Right atrium auricular region (tissue), 2 donors: ENCODE results near the gene MYO9B. TPM values are rescaled to one million over a fixed set of nuclear protein-coding genes. Genes with fewer than 3 reads are reported as not detected.
"Not testable (repeated sequence)": the region's sequence is repeated elsewhere in the genome, so short reads cannot be mapped to it uniquely, and the experiment has no call there.

Source experiments
- DNase-seq: peaks from one replicate; pipeline ENCODE4 v3.0.0-alpha.2; 2019; ENCODE audit warnings: low spot score
- H3K27ac ChIP-seq, 2 donors: fragments of 200-600 bp; sonication (generic); 1 replicate in 1 of 2; 2 replicates in 1 of 2; pipeline ENCODE4 v1.5.1; 2016 to 2019
- H3K27me3 ChIP-seq, 2 donors: fragments of 200-600 bp; sonication (generic); one replicate each; pipeline versions ENCODE4 v1.5.1 to v1.6.0; 2017 to 2019
- H3K36me3 ChIP-seq: fragments of 200-600 bp; sonication (generic); one replicate; pipeline ENCODE4 v1.5.1; 2016
- H3K4me1 ChIP-seq, 2 donors: fragments of 200-600 bp; sonication (generic); one replicate each; pipeline versions ENCODE4 v1.5.1 to v1.6.0; 2017 to 2019
- H3K4me3 ChIP-seq, 2 donors: fragments of 200-600 bp; sonication (generic); 1 replicate in 1 of 2; 2 replicates in 1 of 2; pipeline ENCODE4 v1.5.1; 2017 to 2019; ENCODE audit warnings: mild to moderate bottlenecking in 1 of 2, moderate library complexity in 1 of 2
- H3K9me3 ChIP-seq, 2 donors: fragments of 200-600 bp; sonication (generic); one replicate each; pipeline ENCODE4 v1.5.1; 2019
- CTCF ChIP-seq, 2 donors: fragments of 200-600 bp; sonication (generic); IDR thresholded peaks; one replicate each; pipeline ENCODE4 v1.5.1; 2019; ENCODE audit warnings: antibody characterized with exemption in 2 of 2
- total RNA-seq, 2 donors: library from RNA; depleted of rRNA; stranded (reverse); fragments of >200 nt; gene quantifications; one replicate each; pipeline ENCODE4 v1.1.0, GENCODE V29; 2016

The MYO9B gene
- total RNA-seq, 2 donors from 2014 or later, result 25.4 to 40.8 TPM

GRCh38 chr19:17180997-17181702 is 105.6 kb downstream of the MYO9B start:
- DNase-seq, result no peak
- Histone ChIP-seq H3K9me3 (no peaks in the 10 kb centered on the region), H3K27ac (no peak overlapping the region), H3K4me3 (no peak overlapping the region), H3K4me1 (no peaks in the 10 kb centered on the region), H3K27me3 (no peaks in the 10 kb centered on the region), H3K36me3 (peaks cover 56% of the 10 kb centered on the region)
- TF ChIP-seq CTCF (IDR thresholded peaks at IDR 0.05), result no peak

- no peaks in the 10 kb centered on the region for H3K27me3 ChIP-seq
- no peak overlapping the region for H3K4me3 ChIP-seq
- no peak overlapping the region for H3K27ac ChIP-seq
- H3K9me3 ChIP-seq, result no peaks in the 10 kb centered on the region
- no peak for TF ChIP-seq CTCF (IDR thresholded peaks at IDR 0.05)
- peaks cover 54% of the 10 kb centered on the region for H3K36me3 ChIP-seq
- DNase-seq, result no peak
- no peaks in the 10 kb centered on the region for H3K4me1 ChIP-seq
These were observed 107.7 kb downstream of the MYO9B start for GRCh38 chr19:17183271-17183761.

- TF ChIP-seq CTCF (IDR thresholded peaks at IDR 0.05), result no peak
- Histone ChIP-seq H3K36me3 (peaks cover 59% of the 10 kb centered on the region), H3K9me3 (no peaks in the 10 kb centered on the region), H3K27me3 (no peaks in the 10 kb centered on the region), H3K4me3 (no peak overlapping the region), H3K27ac (no peak overlapping the region), H3K4me1 (no peaks in the 10 kb centered on the region)
- DNase-seq, result no peak
These were observed 108.3 kb downstream of the MYO9B start for GRCh38 chr19:17183858-17184321.

- TF ChIP-seq CTCF (IDR thresholded peaks at IDR 0.05), result no peak
These were observed 108.8 kb downstream of the MYO9B start for GRCh38 chr19:17184371-17184841.

GRCh38 chr19:17185590-17185989 is 110.0 kb downstream of the MYO9B start:
- DNase-seq, result no peak
- H3K9me3 ChIP-seq, result no peaks in the 10 kb centered on the region
- no peak overlapping the region for H3K4me3 ChIP-seq
- no peak for TF ChIP-seq CTCF (IDR thresholded peaks at IDR 0.05)
- H3K36me3 ChIP-seq, result peaks cover 74% of the 10 kb centered on the region
- H3K4me1 ChIP-seq, result no peaks in the 10 kb centered on the region
- no peaks in the 10 kb centered on the region for H3K27me3 ChIP-seq
- no peak overlapping the region for H3K27ac ChIP-seq

More at GRCh38 chr19:17184371-17184841, 108.8 kb downstream of the MYO9B start:
- H3K4me3 ChIP-seq, result no peak overlapping the region
- DNase-seq, result no peak
- H3K4me1 ChIP-seq, result no peaks in the 10 kb centered on the region
- peaks cover 64% of the 10 kb centered on the region for H3K36me3 ChIP-seq
- no peaks in the 10 kb centered on the region for H3K9me3 ChIP-seq
- H3K27ac ChIP-seq, result no peak overlapping the region
- H3K27me3 ChIP-seq, result no peaks in the 10 kb centered on the region

- H3K27ac ChIP-seq, H3K4me1 ChIP-seq, DNase-seq, H3K27me3 ChIP-seq, H3K9me3 ChIP-seq, H3K4me3 ChIP-seq: not testable (repeated sequence)
- H3K36me3 ChIP-seq, result peaks cover 89% of the 10 kb centered on the region
These were observed 116.2 kb downstream of the MYO9B start for GRCh38 chr19:17191736-17192135.
